Measurements from ENCODE around the gene ZNF592. TPM values are rescaled to one million over a fixed set of nuclear protein-coding genes. Genes with fewer than 3 reads are reported as not detected.

The ZNF592 gene
- total and polyA plus RNA-seq, 10 donors: 5.2 to 36.2 (median 32.5) TPM

DNA sequence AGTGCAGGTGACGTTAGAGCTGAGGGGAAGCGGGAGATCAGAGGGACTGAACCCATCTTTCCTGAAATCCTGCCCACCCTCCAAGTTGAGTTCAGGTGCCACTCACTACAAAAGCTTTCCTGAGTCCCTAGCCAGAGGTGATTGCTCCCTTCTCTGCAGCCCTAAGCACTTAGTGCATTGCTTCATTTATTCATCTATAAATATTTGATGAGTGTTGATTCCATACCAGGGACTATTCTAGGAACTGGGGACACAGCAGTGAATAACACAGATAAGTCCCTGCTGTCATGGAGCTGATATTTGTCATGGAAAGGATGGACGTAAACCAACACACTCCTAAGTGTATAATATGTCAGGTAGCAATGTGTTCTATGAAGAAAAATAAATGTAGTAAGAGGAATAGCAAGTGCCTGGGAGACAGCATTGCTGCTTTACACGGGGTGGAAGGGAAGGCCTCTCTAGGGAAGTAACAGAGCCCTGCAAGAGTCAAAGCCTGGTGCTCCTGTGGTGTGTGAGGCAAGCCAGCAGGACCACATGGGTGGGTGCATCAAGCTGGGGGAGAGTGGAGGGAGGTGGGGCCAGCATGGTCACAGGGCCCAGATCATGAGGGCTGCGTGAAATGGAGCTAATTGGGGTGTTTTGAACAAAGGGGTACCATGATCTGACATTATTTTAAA is 87.4 kb downstream of the ZNF592 start:
- Histone ChIP-seq H3K36me3 (no peaks in the 10 kb centered on the region), H3K9me3 (no peaks in the 10 kb centered on the region), H3K4me1 (peaks cover 0 to 10% (median 3%) of the 10 kb centered on the region in 6 donors), H3K27me3 (replicated peaks in 1 of 7) (no peaks in the 10 kb centered on the region), H3K27ac (no peak overlapping the region), H3K4me3 (no peak overlapping the region)
- TF ChIP-seq POLR2A (IDR thresholded peaks at IDR 0.05) (no peak), POLR2AphosphoS5 (IDR thresholded peaks at IDR 0.05) (no peak)
- TF ChIP-seq, protein P1, sequence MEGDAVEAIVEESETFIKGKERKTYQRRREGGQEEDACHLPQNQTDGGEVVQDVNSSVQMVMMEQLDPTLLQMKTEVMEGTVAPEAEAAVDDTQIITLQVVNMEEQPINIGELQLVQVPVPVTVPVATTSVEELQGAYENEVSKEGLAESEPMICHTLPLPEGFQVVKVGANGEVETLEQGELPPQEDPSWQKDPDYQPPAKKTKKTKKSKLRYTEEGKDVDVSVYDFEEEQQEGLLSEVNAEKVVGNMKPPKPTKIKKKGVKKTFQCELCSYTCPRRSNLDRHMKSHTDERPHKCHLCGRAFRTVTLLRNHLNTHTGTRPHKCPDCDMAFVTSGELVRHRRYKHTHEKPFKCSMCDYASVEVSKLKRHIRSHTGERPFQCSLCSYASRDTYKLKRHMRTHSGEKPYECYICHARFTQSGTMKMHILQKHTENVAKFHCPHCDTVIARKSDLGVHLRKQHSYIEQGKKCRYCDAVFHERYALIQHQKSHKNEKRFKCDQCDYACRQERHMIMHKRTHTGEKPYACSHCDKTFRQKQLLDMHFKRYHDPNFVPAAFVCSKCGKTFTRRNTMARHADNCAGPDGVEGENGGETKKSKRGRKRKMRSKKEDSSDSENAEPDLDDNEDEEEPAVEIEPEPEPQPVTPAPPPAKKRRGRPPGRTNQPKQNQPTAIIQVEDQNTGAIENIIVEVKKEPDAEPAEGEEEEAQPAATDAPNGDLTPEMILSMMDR (IDR thresholded peaks at IDR 0.05 in 8 of 11, conservative IDR thresholded peaks at IDR 0.05 in 3 of 11): no peak
- DNase-seq: no peak
- 62 to 78% (median 68%) methylated on average over 5 of the region's 5 CpGs for WGBS, 5 donors
- intact Hi-C loops (cut with DNase I; ENCODE audit: low total_unique reads): no loop called here

DNA sequence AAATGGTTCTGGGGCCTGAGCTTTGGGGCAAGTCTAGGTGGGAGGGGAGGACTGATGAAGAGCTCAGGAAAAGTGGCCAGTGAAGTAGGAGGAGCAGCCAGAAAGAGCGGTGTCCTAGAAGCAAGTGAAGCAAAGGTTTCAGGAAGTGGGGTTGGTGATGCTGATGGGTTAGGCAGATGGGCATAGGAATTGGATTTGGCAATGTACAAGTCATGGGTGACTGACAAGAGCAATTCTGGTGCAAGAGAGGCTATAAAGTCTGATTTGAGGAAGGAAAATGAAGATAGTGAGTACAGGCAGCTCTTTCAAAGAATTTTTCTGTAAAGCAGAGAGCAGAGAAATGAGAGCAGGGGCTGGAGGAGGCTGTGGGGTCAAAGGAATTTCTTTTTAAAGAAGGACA is 88.5 kb downstream of the ZNF592 start:
- Histone ChIP-seq H3K9me3 (no peaks in the 10 kb centered on the region), H3K4me3 (no peak overlapping the region), H3K36me3 (no peaks in the 10 kb centered on the region), H3K27me3 (replicated peaks in 1 of 7) (no peaks in the 10 kb centered on the region), H3K4me1 (peaks cover 0 to 10% (median 3%) of the 10 kb centered on the region in 6 donors), H3K27ac (no peak overlapping the region)
- no peak for DNase-seq
- WGBS, 5 donors: 48 to 93% (median 78%) methylated on average over 1 of the region's 1 CpG
- intact Hi-C loops (cut with DNase I; ENCODE audit: low total_unique reads): no loop called here
- TF ChIP-seq POLR2AphosphoS5 (IDR thresholded peaks at IDR 0.05) (no peak), POLR2A (IDR thresholded peaks at IDR 0.05) (no peak)
- TF ChIP-seq, protein P1 (IDR thresholded peaks at IDR 0.05 in 8 of 11, conservative IDR thresholded peaks at IDR 0.05 in 3 of 11): no peak

DNA sequence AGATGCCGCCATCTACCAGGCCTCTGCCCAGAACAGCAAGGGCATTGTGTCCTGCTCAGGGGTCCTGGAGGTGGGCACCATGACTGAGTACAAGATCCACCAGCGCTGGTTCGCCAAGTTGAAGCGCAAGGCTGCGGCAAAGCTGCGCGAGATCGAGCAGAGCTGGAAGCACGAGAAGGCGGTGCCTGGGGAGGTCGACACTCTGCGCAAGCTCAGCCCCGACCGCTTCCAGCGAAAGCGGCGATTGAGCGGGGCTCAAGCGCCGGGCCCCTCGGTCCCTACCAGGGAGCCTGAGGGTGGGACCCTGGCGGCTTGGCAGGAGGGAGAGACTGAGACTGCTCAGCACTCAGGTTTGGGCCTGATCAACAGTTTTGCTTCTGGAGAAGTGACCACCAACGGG is 91.3 kb downstream of the ZNF592 start:
- WGBS, 5 donors: 95 to 98% (median 97%) methylated on average over 21 to 23 of the region's 23 CpGs
- H3K27ac ChIP-seq: no peak overlapping the region
- no peaks in the 10 kb centered on the region for H3K27me3 ChIP-seq (replicated peaks in 1 of 7)

DNA sequence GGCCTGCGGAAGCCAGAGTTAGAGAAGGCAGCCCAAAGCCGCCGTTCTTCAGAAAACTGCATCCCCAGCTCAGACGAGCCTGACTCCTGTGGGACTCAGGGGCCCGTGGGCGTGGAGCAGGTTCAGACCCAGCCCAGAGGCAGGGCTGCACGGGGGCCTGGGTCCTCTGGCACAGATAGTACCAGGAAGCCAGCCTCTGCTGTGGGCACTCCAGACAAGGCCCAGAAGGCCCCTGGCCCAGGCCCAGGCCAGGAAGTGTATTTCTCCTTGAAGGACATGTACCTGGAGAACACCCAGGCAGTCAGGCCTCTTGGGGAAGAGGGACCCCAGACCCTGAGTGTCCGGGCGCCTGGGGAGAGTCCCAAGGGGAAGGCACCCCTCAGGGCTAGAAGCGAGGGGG is 91.9 kb downstream of the ZNF592 start:
- Histone ChIP-seq H3K27ac (no peak overlapping the region), H3K36me3 (no peaks in the 10 kb centered on the region), H3K4me3 (no peak overlapping the region), H3K4me1 (no peaks in the 10 kb centered on the region), H3K9me3 (no peaks in the 10 kb centered on the region), H3K27me3 (replicated peaks in 1 of 7) (no peaks in the 10 kb centered on the region)
- no peak for DNase-seq
- WGBS, 5 donors: 83 to 93% (median 90%) methylated on average over 7 to 10 of the region's 10 CpGs
- TF ChIP-seq POLR2AphosphoS5 (IDR thresholded peaks at IDR 0.05): no peak
- TF ChIP-seq, protein P1 (IDR thresholded peaks at IDR 0.05 in 8 of 11, conservative IDR thresholded peaks at IDR 0.05 in 3 of 11): no peak
- TF ChIP-seq POLR2A (IDR thresholded peaks at IDR 0.05): no peak
- intact Hi-C loops (cut with DNase I; ENCODE audit: low total_unique reads): no loop called here

More for the DNA sequence above, 91.3 kb downstream of the ZNF592 start:
- no peaks in the 10 kb centered on the region for H3K36me3 ChIP-seq
- H3K4me1 ChIP-seq: no peaks in the 10 kb centered on the region
- TF ChIP-seq, protein P1 (IDR thresholded peaks at IDR 0.05 in 8 of 11, conservative IDR thresholded peaks at IDR 0.05 in 3 of 11): no peak
- no peak for TF ChIP-seq POLR2A (IDR thresholded peaks at IDR 0.05)
- TF ChIP-seq POLR2AphosphoS5 (IDR thresholded peaks at IDR 0.05): no peak
- intact Hi-C loops (cut with DNase I; ENCODE audit: low total_unique reads): no loop called here
- H3K4me3 ChIP-seq: no peak overlapping the region
- no peaks in the 10 kb centered on the region for H3K9me3 ChIP-seq
- DNase-seq: no peak

Data from spleen (tissue), 11 donors.